ENCODE data around the gene CAPRIN2. TPM values are rescaled to one million over a fixed set of nuclear protein-coding genes. Genes with fewer than 3 reads are reported as not detected.

The CAPRIN2 gene
- total and polyA plus RNA-seq, 2 of the 8 experiments (the other 6 are each of a cell fraction or from before 2014, with no cell fraction given): 24.8 to 52.0 TPM

DNA sequence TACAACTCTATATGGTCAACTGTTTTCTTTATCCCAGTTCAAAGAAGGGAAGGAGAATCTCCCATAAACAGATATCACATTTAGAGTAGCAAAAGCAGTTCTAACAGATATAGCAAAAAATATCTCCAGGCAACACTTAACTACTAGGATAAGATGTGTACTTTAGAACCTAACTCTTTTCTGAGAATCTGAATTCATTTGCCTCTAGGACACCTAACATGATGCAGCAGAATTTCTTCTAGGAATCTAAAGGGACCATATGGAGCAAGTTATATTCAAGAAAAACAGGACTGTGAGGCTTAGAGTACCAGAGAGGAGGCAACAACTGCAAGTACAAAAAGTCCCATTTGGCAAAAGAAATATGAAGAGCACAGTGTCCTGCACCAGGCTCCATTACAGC lies 24.4 kb upstream of the CAPRIN2 start (continued):
- TF ChIP-seq, protein P1, sequence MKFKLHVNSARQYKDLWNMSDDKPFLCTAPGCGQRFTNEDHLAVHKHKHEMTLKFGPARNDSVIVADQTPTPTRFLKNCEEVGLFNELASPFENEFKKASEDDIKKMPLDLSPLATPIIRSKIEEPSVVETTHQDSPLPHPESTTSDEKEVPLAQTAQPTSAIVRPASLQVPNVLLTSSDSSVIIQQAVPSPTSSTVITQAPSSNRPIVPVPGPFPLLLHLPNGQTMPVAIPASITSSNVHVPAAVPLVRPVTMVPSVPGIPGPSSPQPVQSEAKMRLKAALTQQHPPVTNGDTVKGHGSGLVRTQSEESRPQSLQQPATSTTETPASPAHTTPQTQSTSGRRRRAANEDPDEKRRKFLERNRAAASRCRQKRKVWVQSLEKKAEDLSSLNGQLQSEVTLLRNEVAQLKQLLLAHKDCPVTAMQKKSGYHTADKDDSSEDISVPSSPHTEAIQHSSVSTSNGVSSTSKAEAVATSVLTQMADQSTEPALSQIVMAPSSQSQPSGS (IDR thresholded peaks at IDR 0.05; ENCODE audit: low read length): no peak
- TF ChIP-seq POLR2A (IDR thresholded peaks at IDR 0.05; ENCODE audit: control extremely low read depth in 1 of 2, low read depth in 2 of 2, low read length in 2 of 2) (no peak), ATF3 (IDR thresholded peaks at IDR 0.05; ENCODE audit: insufficient read depth, low read depth, low read length) (no peak), SP4 (IDR thresholded peaks at IDR 0.05; ENCODE audit: low read length) (no peak), ZNF274 (IDR thresholded peaks at IDR 0.05; ENCODE audit: borderline replicate concordance, extremely low read depth, low read length) (no peak)

Data from H1 (cell line).